NCI-H526 treated with DMSO at 0.1 percent for 48 hours (cell line): Measurements from ENCODE around the gene FRY.

ENCODE experiments used
- DNase-seq: peaks from one replicate; lab custom pipeline; 2025; lab: John Stamatoyannopoulos, UW

Gene FRY

GRCh38 chr13:32262165-32262564 is 230.6 kb downstream of the FRY start:
- no peak for DNase-seq

- DNase-seq: no peak
These were observed 231.0 kb downstream of the FRY start for GRCh38 chr13:32262619-32263018.

- no peak for DNase-seq
These were observed 232.8 kb downstream of the FRY start for GRCh38 chr13:32264407-32264806.

GRCh38 chr13:32265726-32266125 is 234.2 kb downstream of the FRY start:
- no peak for DNase-seq

- DNase-seq: no peak
These were observed 234.6 kb downstream of the FRY start for GRCh38 chr13:32266130-32266529.

GRCh38 chr13:32267836-32268439 is 236.4 kb downstream of the FRY start:
- DNase-seq: peak; percentile 39

- DNase-seq: no peak
These were observed 240.6 kb downstream of the FRY start for GRCh38 chr13:32272021-32272683.

GRCh38 chr13:32277839-32278238 is 246.3 kb downstream of the FRY start:
- no peak for DNase-seq

- DNase-seq: no peak
These were observed 246.9 kb downstream of the FRY start for GRCh38 chr13:32278426-32278825.

GRCh38 chr13:32281096-32281495 is 249.5 kb downstream of the FRY start:
- no peak for DNase-seq

- no peak for DNase-seq
These were observed 250.6 kb downstream of the FRY start for GRCh38 chr13:32282096-32282711.

GRCh38 chr13:32284927-32285632 is 253.5 kb downstream of the FRY start:
- DNase-seq: no peak

- DNase-seq: no peak
These were observed 254.0 kb downstream of the FRY start for GRCh38 chr13:32285633-32285965.

GRCh38 chr13:32297206-32297605 is 265.6 kb downstream of the FRY start:
- no peak for DNase-seq

- no peak for DNase-seq
These were observed 267.1 kb downstream of the FRY start for GRCh38 chr13:32298695-32299094.

GRCh38 chr13:32299893-32300292 is 268.3 kb downstream of the FRY start:
- DNase-seq: no peak

GRCh38 chr13:32300406-32300805 is 268.8 kb downstream of the FRY start:
- DNase-seq: no peak

GRCh38 chr13:32300920-32301319 is 269.3 kb downstream of the FRY start:
- DNase-seq: no peak

- DNase-seq: no peak
These were observed 270.9 kb downstream of the FRY start for GRCh38 chr13:32302461-32302860.

GRCh38 chr13:32305646-32306045 is 274.1 kb downstream of the FRY start:
- no peak for DNase-seq

GRCh38 chr13:32309312-32310133 is 277.9 kb downstream of the FRY start:
- no peak for DNase-seq

GRCh38 chr13:32310134-32310706 is 278.6 kb downstream of the FRY start:
- DNase-seq: peak; percentile 63
